COLO668 (cell line): ENCODE measurements around the gene RNF166.

Experiments
- DNase-seq: peaks from one replicate; lab custom pipeline; 2025; ENCODE audit not compliant: unreplicated experiment; lab: John Stamatoyannopoulos, UW

The RNF166 gene

DNA sequence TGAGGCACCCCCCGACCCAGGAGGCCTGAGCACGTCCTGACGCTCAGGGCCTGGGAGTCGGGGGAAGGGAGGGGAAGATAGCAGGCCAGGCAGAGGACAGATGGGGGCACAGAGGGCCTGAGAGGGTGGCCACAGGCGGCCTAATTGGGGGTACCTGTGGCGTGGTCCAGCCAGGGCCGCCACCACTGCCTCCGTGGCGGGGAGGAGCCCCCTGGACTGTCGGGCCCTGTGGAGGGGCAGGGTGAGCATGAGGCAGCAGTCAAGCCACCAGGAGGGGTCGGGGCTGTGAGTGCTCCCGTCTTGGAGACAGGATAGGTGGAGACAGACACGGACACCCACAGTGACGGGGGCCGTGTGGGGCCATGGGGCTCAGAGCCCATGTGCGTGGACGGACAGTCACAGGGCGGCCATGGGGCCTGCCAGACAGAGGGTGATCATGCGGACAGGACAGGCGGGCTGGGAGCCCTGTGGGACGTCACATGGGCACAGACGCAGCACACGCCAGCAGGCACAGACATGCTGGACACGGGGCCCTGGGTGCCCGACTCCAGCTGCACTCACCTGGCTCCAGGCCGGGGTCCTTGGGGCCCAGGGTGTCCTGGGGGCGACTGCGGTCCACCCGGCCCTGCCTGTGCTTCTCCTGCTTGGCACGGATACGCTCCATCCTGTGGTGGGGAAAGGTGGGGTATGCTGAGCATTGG is 18.8 kb upstream of the RNF166 start:
- no peak for DNase-seq

- DNase-seq = no peak
Observed at GRCh38 chr16:88723911-88724310, 17.7 kb upstream of the RNF166 start.

- no peak for DNase-seq
Observed at GRCh38 chr16:88723507-88723887, 17.3 kb upstream of the RNF166 start.

- no peak for DNase-seq
Observed at GRCh38 chr16:88722784-88723506, 16.7 kb upstream of the RNF166 start.

DNA sequence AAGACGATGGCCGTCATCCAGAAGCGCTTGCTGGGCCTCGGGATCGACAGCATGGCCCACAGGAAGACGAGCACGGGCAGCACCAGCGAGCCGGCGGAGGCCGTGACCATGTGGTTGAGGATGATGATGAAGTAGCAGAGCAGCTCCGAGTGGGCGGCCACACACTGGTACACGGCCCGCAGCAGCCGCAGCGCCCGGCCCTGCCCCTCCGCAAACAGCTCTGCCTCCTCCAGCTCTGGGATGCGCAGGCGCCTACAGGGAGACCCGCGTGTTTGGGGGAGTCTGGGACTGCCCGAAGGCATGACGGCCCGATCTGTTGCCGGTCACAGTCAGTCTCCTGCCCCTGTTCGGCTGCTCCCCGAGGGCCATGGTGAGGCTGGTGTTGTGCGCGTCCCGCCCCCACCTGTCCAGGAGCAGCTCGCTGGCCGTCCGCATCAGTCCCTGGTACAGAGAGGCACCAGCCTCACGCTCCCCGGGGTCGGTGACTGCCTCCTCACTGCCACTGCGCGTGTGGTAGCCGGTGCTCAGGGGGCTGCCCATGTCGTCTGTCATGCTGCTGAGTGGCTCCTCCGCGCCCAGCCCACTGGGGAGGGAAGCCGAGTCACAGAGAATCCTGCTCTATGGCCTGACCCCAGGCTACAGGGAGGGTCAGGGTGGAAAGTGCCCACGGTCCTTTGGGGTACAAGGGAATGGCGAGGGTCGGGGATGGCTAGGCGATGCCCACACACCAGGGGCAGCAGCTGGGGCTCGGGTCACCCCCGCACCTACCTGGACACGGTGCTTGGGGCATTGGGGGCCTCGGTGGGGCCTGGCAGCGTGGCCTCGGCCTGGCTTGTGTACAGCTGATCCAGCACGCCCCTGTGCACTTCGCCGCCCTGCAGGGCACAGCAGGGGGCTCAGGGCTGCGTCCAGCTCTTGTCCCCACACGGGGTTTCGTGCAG is 15.9 kb upstream of the RNF166 start:
- DNase-seq = no peak

- no peak for DNase-seq
Observed at GRCh38 chr16:88721236-88721635, 15.0 kb upstream of the RNF166 start.

- DNase-seq = no peak
Observed at GRCh38 chr16:88720396-88720970, 14.3 kb upstream of the RNF166 start.

DNA sequence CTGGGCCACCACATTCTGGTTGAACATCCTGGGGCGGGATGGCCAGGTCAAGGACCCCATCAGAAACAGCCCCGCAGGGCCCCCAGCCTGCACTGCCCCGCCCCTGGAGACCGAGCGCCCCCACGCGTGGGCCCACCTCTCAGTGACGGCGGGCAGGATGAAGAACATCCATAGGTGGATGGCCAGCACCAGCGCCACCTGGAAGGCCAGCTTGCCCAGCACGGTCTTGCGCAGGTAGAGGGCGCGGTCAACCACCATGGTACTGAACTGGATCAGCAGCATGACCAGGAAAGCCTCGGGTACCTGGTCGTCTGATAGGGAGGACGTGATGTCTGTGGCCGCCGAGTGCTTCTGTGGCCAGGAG is 13.7 kb upstream of the RNF166 start:
- DNase-seq = no peak

GRCh38 chr16:88719267-88719932 is 13.2 kb upstream of the RNF166 start:
- no peak for DNase-seq

- no peak for DNase-seq
Observed at GRCh38 chr16:88718178-88718577, 12.0 kb upstream of the RNF166 start.

DNA sequence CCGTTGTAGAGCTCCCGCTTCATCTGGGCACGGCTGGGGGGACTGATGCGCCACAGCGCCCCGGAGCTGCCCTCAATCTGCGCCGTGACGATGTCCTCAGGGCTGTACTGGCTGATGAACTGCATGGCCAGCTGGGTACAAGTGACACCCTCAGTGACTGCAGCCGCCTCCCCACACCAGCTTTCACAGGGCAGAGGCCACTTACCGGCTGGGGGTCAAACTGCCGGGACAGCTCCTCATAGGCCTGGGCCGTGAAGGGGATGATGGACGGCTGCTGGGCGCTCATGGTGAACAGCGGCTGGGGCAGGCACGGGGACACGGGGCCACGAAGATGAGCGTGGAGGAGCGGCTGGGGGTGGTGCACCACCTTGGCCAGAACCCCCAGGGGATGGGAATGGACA is 10.4 kb upstream of the RNF166 start:
- DNase-seq = no peak

DNA sequence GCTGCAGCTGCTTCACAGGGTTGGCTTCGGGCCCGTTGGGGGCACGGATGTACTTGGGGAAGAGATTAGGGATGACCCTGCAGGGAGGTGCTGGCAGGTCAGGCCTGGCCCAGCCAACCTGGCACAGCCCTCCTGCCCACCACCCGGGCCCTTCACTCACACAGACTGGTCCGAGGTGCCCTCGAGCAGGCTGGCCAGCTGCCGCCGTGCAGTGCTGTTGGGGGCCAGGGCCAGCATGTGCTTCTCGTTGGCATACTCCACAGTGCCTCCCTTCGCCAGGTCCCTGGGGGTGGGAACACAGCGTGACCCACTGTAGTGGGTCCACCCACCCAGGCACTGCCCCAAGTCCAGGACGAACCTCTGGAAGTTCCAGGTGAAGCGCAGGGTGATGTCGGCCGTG is 10.0 kb upstream of the RNF166 start:
- no peak for DNase-seq

DNA sequence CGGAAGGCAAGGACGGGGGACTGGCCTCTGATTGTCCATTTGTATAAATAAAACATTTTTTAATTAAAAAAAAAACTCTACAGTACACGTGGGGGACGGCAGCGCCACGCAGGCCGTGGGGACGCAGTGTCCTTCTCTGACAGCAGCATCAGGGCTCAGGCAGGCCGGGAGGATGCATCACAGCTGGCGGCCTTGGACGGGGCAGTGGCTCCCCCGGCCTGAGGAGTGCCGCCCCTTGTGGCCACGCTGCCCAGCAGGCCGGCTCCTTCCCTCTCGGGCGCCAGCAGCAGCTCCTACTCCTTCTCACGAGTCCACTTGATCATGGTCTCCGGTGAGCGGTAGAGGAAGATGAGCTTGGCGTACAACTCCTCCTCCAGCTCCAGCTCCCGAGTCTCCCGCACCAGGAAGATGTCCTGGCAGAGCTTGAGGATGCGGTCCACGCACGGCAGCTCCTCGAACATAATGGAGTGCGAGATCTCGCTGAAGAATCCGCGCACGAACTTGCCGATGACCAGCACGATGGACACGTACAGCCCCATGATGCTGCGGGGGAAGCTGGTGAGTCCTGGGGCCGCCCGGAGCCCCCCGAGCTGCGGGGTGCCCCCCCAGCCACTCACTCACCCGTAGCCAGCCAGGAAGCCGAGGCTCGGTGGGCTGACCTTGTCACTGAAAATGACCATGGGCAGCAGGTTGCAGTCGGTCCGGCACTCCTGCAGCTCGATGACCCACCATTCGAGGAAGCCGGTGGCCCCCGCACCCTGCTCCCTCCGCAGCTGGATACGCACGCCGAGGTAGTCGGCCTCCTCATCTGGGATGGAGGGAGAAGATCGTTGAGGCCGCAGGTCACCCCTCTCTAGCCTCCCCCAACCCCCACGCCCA is 9.3 kb upstream of the RNF166 start:
- DNase-seq = no peak

DNA sequence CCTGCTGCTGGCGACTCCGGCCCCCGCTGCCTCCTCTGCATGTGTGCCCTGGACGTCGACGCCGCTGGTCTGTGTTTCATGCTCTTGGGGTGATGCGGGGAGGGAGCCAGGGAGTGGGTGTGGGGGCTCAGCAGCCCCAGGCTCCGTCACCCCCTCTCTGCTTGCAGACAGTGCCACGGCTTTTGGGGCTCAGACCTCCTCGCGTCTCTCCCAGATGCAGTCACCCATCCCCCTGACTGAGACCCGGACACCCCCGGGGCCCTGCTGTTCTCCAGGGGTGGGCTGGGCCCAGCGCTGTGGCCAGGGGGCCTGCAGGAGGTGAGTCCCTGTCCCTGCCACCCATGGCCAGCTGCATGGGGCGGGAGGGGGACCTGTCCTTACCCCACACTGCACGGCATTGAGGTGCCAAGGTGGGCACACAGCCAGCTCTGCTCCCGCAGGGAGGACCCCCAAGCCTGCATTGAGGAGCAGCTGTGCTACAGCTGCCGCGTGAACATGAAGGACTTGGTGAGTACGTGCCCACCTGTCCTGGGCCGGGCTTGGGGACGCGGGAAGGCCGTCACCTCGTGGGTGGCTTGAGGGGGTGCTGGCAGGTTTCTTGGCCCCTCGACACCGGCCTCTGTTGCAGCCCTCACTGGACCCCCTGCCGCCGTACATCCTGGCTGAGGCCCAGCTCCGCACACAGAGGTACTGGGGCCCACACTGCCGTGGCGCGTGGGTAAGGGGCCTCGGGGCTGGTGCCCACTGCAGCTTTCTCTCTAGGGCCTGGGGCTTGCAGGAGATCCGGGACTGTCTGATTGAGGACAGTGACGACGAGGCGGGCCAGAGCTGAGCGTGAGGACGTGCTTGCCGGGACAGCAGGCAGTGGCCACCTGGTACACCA is 8.5 kb upstream of the RNF166 start:
- no peak for DNase-seq

GRCh38 chr16:88713568-88714419 is 7.6 kb upstream of the RNF166 start:
- DNase-seq = no peak

DNA sequence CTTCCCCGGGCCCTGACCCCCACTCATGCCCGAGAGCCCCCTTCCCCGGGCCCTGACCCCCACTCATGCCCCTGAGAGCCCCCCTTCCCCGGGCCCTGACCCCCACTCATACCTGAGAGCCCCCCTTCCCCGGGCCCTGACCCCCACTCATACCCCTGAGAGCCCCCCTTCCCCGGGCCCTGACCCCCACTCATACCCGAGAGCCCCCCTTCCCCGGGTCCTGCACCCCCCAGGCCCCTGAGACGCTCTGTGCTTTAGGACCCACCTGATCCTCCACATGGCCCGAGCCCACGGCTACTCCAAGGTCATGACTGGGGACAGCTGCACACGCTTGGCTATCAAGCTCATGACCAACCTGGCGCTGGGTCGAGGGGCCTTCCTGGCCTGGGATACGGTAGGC is 6.8 kb upstream of the RNF166 start:
- DNase-seq = no peak

GRCh38 chr16:88712362-88712979 is 6.3 kb upstream of the RNF166 start:
- DNase-seq = no peak
